ENCODE measurements around the gene KCNQ1. TPM values are rescaled to one million over a fixed set of nuclear protein-coding genes. Genes with fewer than 3 reads are reported as not detected.

KCNQ1 gene
- total RNA-seq, 4 donors from 2014 or later: 2.6 to 12.7 (median 4.9) TPM

DNA sequence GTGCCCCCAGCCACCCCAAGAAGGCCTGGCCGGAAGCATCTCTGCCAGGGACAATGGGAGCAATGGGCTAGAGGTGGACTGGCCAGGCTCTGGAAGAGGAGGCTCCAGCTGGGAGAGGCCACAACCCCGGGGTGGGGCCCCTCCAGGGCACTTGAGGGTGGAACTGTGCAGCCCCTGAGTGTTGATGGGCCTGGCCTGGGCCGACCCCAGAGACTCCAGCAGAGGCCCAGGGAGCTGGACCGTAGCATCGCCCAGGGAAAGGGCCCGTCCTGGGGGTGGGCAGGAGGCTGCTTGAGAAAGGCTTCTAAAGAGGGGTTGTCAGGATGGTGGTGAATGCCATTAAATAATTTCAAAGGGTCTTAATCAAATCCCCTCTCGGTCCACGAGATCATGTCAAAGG, 410.4 kb downstream of the KCNQ1 start:
- no peak for TF ChIP-seq POLR2A (IDR thresholded peaks at IDR 0.05)
- TF ChIP-seq EP300 (IDR thresholded peaks at IDR 0.05): no peak
- TF ChIP-seq POLR2AphosphoS5 (IDR thresholded peaks at IDR 0.05): no peak
- TF ChIP-seq, protein P1, sequence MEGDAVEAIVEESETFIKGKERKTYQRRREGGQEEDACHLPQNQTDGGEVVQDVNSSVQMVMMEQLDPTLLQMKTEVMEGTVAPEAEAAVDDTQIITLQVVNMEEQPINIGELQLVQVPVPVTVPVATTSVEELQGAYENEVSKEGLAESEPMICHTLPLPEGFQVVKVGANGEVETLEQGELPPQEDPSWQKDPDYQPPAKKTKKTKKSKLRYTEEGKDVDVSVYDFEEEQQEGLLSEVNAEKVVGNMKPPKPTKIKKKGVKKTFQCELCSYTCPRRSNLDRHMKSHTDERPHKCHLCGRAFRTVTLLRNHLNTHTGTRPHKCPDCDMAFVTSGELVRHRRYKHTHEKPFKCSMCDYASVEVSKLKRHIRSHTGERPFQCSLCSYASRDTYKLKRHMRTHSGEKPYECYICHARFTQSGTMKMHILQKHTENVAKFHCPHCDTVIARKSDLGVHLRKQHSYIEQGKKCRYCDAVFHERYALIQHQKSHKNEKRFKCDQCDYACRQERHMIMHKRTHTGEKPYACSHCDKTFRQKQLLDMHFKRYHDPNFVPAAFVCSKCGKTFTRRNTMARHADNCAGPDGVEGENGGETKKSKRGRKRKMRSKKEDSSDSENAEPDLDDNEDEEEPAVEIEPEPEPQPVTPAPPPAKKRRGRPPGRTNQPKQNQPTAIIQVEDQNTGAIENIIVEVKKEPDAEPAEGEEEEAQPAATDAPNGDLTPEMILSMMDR (IDR thresholded peaks at IDR 0.05): no peak
- Histone ChIP-seq H3K9me3 (no peaks in the 10 kb centered on the region), H3K36me3 (no peaks in the 10 kb centered on the region), H3K4me1 (no peaks in the 10 kb centered on the region), H3K27me3 (no peaks in the 10 kb centered on the region), H3K4me3 (no peak overlapping the region), H3K27ac (no peak overlapping the region)
- 100% methylated on average over 2 of the region's 8 CpGs; no CpG with 5 or more reads in 1 of the 2 donors for WGBS, 2 donors (ENCODE audit: low coverage in 1 of 2)
- no peak for ATAC-seq

GRCh38 chr11:2857276-2857675, 412.5 kb downstream of the KCNQ1 start:
- TF ChIP-seq POLR2AphosphoS5 (IDR thresholded peaks at IDR 0.05): no peak
- TF ChIP-seq POLR2A (IDR thresholded peaks at IDR 0.05): no peak
- TF ChIP-seq EP300 (IDR thresholded peaks at IDR 0.05): no peak
- TF ChIP-seq, protein P1 (IDR thresholded peaks at IDR 0.05): no peak
- ATAC-seq: no peak
- H3K4me1 ChIP-seq: peaks cover 0 to 4% (median 0%) of the 10 kb centered on the region in 3 donors
- no peak overlapping the region for H3K4me3 ChIP-seq
- H3K27ac ChIP-seq: no peak overlapping the region
- peaks cover 12% of the 10 kb centered on the region for H3K27me3 ChIP-seq
- 80 to 90% methylated on average over 2 to 6 of the region's 11 CpGs for WGBS, 2 donors (ENCODE audit: low coverage in 1 of 2)
- no peaks in the 10 kb centered on the region for H3K9me3 ChIP-seq
- H3K36me3 ChIP-seq: no peaks in the 10 kb centered on the region

DNA sequence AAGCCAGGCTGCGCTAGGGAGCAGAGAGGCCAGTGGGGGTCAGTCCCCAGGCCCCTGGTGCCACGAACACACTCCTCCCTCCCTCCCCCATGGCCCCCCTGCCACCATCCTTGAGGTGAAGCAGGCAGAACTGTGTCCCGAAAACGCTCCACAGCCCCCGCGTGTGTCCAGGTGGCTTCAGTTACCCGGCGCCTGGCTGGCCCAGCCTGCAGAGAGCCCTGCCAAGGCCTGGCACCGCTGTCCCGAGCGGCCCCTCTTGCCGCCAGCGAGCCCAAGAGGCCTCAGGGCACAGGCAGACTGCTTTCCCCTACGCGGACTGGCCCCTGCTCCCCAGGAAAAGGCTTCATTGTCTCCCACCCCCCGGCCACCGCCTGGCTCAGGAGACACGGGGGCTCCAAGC, 413.1 kb downstream of the KCNQ1 start:
- Histone ChIP-seq H3K4me3 (no peak overlapping the region), H3K27me3 (peaks cover 19% of the 10 kb centered on the region), H3K36me3 (no peaks in the 10 kb centered on the region), H3K4me1 (peaks cover 0 to 10% (median under 1%) of the 10 kb centered on the region in 3 donors), H3K9me3 (no peaks in the 10 kb centered on the region), H3K27ac (no peak overlapping the region)
- WGBS, 2 donors (ENCODE audit: low coverage in 1 of 2): no CpG with 5 or more reads among the region's 18 CpGs
- TF ChIP-seq, protein P1 (IDR thresholded peaks at IDR 0.05): no peak
- no peak for ATAC-seq

DNA sequence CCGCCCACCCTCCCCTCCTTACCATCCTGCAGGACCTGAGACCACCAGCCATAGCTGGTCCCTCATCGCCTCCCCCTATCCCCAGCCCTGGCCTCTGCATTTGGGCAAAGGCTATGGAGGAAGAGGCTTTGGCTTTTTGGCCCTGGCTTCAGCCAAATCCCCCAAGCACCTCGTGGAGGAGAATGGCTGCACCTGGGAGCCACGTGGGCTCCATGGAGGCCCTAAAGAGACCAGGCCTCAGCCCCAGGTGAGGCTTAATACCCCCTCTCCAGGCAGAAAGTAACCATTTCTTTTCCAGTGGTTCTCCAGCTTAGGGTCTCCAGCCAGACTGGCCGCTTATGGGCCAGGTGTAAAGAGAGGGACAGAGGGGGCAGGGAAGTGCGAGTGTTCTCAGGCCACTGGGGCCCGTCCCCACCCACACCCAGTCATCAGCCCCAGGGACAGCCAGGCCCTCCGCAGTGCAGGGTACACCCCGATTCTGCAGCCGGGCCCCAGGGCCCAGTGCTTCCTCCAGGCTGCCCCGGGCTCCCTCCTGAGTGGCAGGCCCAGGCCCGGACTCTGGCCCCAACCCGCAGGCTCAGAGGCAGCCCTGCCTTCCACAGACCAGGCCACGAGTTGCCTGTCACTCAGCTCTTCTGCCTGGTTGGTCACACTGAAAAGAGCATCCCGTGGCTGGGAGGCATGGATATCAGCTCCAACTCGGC, 414.3 kb downstream of the KCNQ1 start:
- no peak overlapping the region for H3K27ac ChIP-seq
- peaks cover 0 to 14% (median 2%) of the 10 kb centered on the region in 3 donors for H3K4me1 ChIP-seq
- no peaks in the 10 kb centered on the region for H3K9me3 ChIP-seq
- H3K4me3 ChIP-seq: no peak overlapping the region
- no peak for ATAC-seq
- 100% methylated on average over 1 of the region's 16 CpGs for WGBS, 2 donors (ENCODE audit: low coverage in 1 of 2)
- H3K36me3 ChIP-seq: no peaks in the 10 kb centered on the region
- H3K27me3 ChIP-seq: peaks cover 28% of the 10 kb centered on the region
- TF ChIP-seq POLR2A (IDR thresholded peaks at IDR 0.05) (no peak), EP300 (IDR thresholded peaks at IDR 0.05) (no peak), POLR2AphosphoS5 (IDR thresholded peaks at IDR 0.05) (no peak)
- TF ChIP-seq, protein P1 (IDR thresholded peaks at IDR 0.05): no peak

- H3K4me1 ChIP-seq: peaks cover 0 to 14% (median 2%) of the 10 kb centered on the region in 3 donors
- peaks cover 32% of the 10 kb centered on the region for H3K27me3 ChIP-seq
- TF ChIP-seq EP300 (IDR thresholded peaks at IDR 0.05) (no peak), POLR2A (IDR thresholded peaks at IDR 0.05) (no peak), POLR2AphosphoS5 (IDR thresholded peaks at IDR 0.05) (no peak)
- TF ChIP-seq, protein P1 (IDR thresholded peaks at IDR 0.05): no peak
- WGBS, 2 donors (ENCODE audit: low coverage in 1 of 2): 94 to 100% methylated on average over 1 to 3 of the region's 10 CpGs
- H3K9me3 ChIP-seq: no peaks in the 10 kb centered on the region
- no peak overlapping the region for H3K4me3 ChIP-seq
- no peaks in the 10 kb centered on the region for H3K36me3 ChIP-seq
- ATAC-seq: no peak
- H3K27ac ChIP-seq: no peak overlapping the region
These were observed 414.9 kb downstream of the KCNQ1 start for GRCh38 chr11:2859699-2860037.

Measured in gastroesophageal sphincter (tissue), 4 donors.